Mucosa of gallbladder (tissue), 1 donor: Measurements from ENCODE around the gene SH3BP5L. TPM values are rescaled to one million over a fixed set of nuclear protein-coding genes. Genes with fewer than 3 reads are reported as not detected.

ENCODE experiments used
- DNase-seq: peaks from one replicate; pipeline ENCODE4 v3.0.0-alpha.2; 2020; ENCODE audit warnings: low spot score
- total RNA-seq: library from RNA; stranded (reverse); gene quantifications from one replicate; pipeline ENCODE4 v1.2.1, GENCODE V29; 2021
- donor health status: DM: no; HTN: no; CAD: no.

Gene SH3BP5L
- 40.0 TPM for total RNA-seq

- peak; percentile 94 for DNase-seq
Measured at GRCh38 chr1:248825909-248826760, at the start of gene SH3BP5L. SH3BP5L (minus strand) TSS chr1:248825915; CDS start chr1:248824935, 980 bp downstream.

- peak; percentile 81 for DNase-seq
Measured at GRCh38 chr1:248873993-248874533, 48.3 kb upstream of the SH3BP5L start.

- DNase-seq, result peak; percentile 96
Measured at GRCh38 chr1:248873409-248873992, 47.8 kb upstream of the SH3BP5L start.

GRCh38 chr1:248872752-248873408 is 47.2 kb upstream of the SH3BP5L start:
- peak; percentile 45 for DNase-seq

GRCh38 chr1:248871837-248872401 is 46.2 kb upstream of the SH3BP5L start:
- no peak for DNase-seq

- peak; percentile 87 for DNase-seq
Measured at GRCh38 chr1:248862998-248863881, 37.5 kb upstream of the SH3BP5L start.

GRCh38 chr1:248862695-248862997 is 36.9 kb upstream of the SH3BP5L start:
- no peak for DNase-seq

GRCh38 chr1:248861616-248862015 is 35.9 kb upstream of the SH3BP5L start:
- no peak for DNase-seq

GRCh38 chr1:248860007-248860406 is 34.3 kb upstream of the SH3BP5L start:
- DNase-seq, result no peak

GRCh38 chr1:248858891-248859889 is 33.5 kb upstream of the SH3BP5L start, which contains the start of gene ZNF692:
ZNF692 (minus strand) TSS chr1:248859085; CDS start chr1:248858309, 776 bp downstream.
- DNase-seq, result peak; percentile 97

- peak; percentile 60 for DNase-seq
Measured at GRCh38 chr1:248858096-248858890, 32.6 kb upstream of the SH3BP5L start.

GRCh38 chr1:248857749-248858095 is 32.0 kb upstream of the SH3BP5L start:
- DNase-seq, result no peak

GRCh38 chr1:248857201-248857600 is 31.5 kb upstream of the SH3BP5L start:
- no peak for DNase-seq

GRCh38 chr1:248856176-248856575 is 30.5 kb upstream of the SH3BP5L start:
- no peak for DNase-seq

- no peak for DNase-seq
Measured at GRCh38 chr1:248855580-248855979, 29.9 kb upstream of the SH3BP5L start.

GRCh38 chr1:248853663-248854375 is 28.1 kb upstream of the SH3BP5L start:
- no peak for DNase-seq

- DNase-seq, result no peak
Measured at GRCh38 chr1:248852481-248853405, 27.0 kb upstream of the SH3BP5L start.
